Motor neuron (in vitro differentiated cells): Measurements from ENCODE around the gene CDH5. TPM values are rescaled to one million over a fixed set of nuclear protein-coding genes. Genes with fewer than 3 reads are reported as not detected.
"Not testable (repeated sequence)": the region's sequence is repeated elsewhere in the genome, so short reads cannot be mapped to it uniquely, and the experiment has no call there.

Source experiments
- ATAC-seq, 8 experiments: fragments of 200-7000 bp; cut with Tn5 transposase; replicated peaks in 6 of 8; 2 replicates each; pipeline ENCODE4 v1.8.0; 2021; ENCODE audit warnings: mild to moderate bottlenecking in 8 of 8, moderate library complexity in 8 of 8
- H3K27ac ChIP-seq, 2 donors: fragments of 250-450 bp; sonication (Bioruptor Pico); 2 replicates each; pipeline ENCODE4 v1.9.0; 2021; ENCODE audit warnings: antibody characterized with exemption in 2 of 2, mild to moderate bottlenecking in 2 of 2, moderate library complexity in 1 of 2
- H3K4me1 ChIP-seq, 2 donors: fragments of 250-450 bp; sonication (Bioruptor Pico); replicated peaks in 1 of 2; 2 replicates each; pipeline ENCODE4 v1.6.1; 2021; ENCODE audit warnings: antibody characterized with exemption in 2 of 2, mild to moderate bottlenecking in 2 of 2, moderate library complexity in 1 of 2
- H3K4me3 ChIP-seq, 5 donors: fragments of 250-450 bp; sonication (Bioruptor Pico); 2 replicates each; pipeline ENCODE4 v1.9.0; 2021; ENCODE audit warnings: antibody characterized with exemption in 5 of 5, mild to moderate bottlenecking in 5 of 5, moderate library complexity in 4 of 5
- WGBS, 10 experiments: fragments of 450-650 bp; shearing (Covaris generic); methylation state at CpG; one replicate each; pipeline ENCODE4 v1.0.0; 2022; 5-methylcytosine and 5-hydroxymethylcytosine counted together
- in situ Hi-C, 9 experiments: fragments of 400-800 bp; cut with MboI; loops; one replicate each; pipeline ENCODE4 v1.15.0; 2021; ENCODE audit warnings: low sequenced_read_pairs in 9 of 9, low pct_unique_long_range_greater_than_20kb in 2 of 9; ENCODE audit not compliant: unreplicated experiment in 9 of 9
- total RNA-seq, 8 experiments: library from RNA; unstranded; fragments of 300-600 nt; gene quantifications; 2 replicates each; pipeline versions ENCODE4 v1.2.3 to v1.2.4, GENCODE V29; 2022

The CDH5 gene
- total RNA-seq, 8 experiments from 2014 or later = 0.05 to 5.3 (median 0.84) TPM; not detected in 1

- ATAC-seq = peak in 1 of 8 experiments; percentile 44
- no peaks in the 10 kb centered on the region for H3K4me1 ChIP-seq
- H3K27ac ChIP-seq = no peak overlapping the region
- in situ Hi-C loops = no loop called here
- 40 to 80% (median 64%) methylated on average over 1 to 2 of the region's 3 CpGs; no CpG with 5 or more reads in 6 of the 10 experiments for WGBS, 10 experiments
- H3K4me3 ChIP-seq = no peak overlapping the region
Measured at GRCh38 chr16:66444049-66444481, 77.6 kb downstream of the CDH5 start.

- Histone ChIP-seq H3K4me1 (no peaks in the 10 kb centered on the region), H3K4me3 (no peak overlapping the region), H3K27ac (no peak overlapping the region)
- WGBS, 10 experiments = 0 to 86% (median 71%) methylated on average over 1 of the region's 1 CpG; no CpG with 5 or more reads in 7 of the 10 experiments
- in situ Hi-C loops = no loop called here
- no peak for ATAC-seq
Measured at GRCh38 chr16:66446737-66447136, 80.2 kb downstream of the CDH5 start.

- Histone ChIP-seq H3K4me1 (no peaks in the 10 kb centered on the region), H3K4me3 (no peak overlapping the region), H3K27ac (no peak overlapping the region)
- ATAC-seq = no peak
- in situ Hi-C loops = no loop called here
Measured at GRCh38 chr16:66447491-66447890, 81.0 kb downstream of the CDH5 start.

- no peak for ATAC-seq
- in situ Hi-C loops = no loop called here
- Histone ChIP-seq H3K4me1 (no peaks in the 10 kb centered on the region), H3K27ac (no peak overlapping the region), H3K4me3 (no peak overlapping the region)
- 42 to 86% (median 72%) methylated on average over 1 to 3 of the region's 3 CpGs; no CpG with 5 or more reads in 4 of the 10 experiments for WGBS, 10 experiments
Measured at GRCh38 chr16:66451548-66451947, 85.1 kb downstream of the CDH5 start.

- H3K4me1 ChIP-seq, in situ Hi-C loops, H3K4me3 ChIP-seq, ATAC-seq, H3K27ac ChIP-seq: not testable (repeated sequence)
- WGBS, 10 experiments = 17 to 100% (median 90%) methylated on average over 1 of the region's 1 CpG; no CpG with 5 or more reads in 4 of the 10 experiments
Measured at GRCh38 chr16:66453230-66453629, 86.7 kb downstream of the CDH5 start.

Other genes with a start within 250 kb of the CDH5 start
- 10 to 100 TPM in 2 of 8 experiments, 1 to 10 TPM in 6; 1.5 to 11.5 (median 3.3) TPM for gene BEAN1, start 60.6 kb downstream of the CDH5 start, total RNA-seq
- 10 to 100 TPM in 5 of 8 experiments, 1 to 10 TPM in 3; 7.1 to 38.4 (median 18.8) TPM for gene TK2, start 183.4 kb downstream of the CDH5 start, total RNA-seq
- 10 to 100 TPM; 33.8 to 69.7 (median 54.0) TPM for gene CKLF, start 185.9 kb downstream of the CDH5 start, total RNA-seq
- 1 to 10 TPM; 1.1 to 4.8 (median 3.5) TPM for gene CMTM1, start 199.7 kb downstream of the CDH5 start, total RNA-seq
- 1 to 10 TPM in 1 of 8 experiments, under 1 TPM in 2, not detected in 5; 0.63 to 1.1 (median 0.90) TPM for gene CMTM2, start 212.8 kb downstream of the CDH5 start, total RNA-seq
- 10 to 100 TPM in 5 of 8 experiments, 1 to 10 TPM in 3; 5.7 to 42.6 (median 13.7) TPM for gene CMTM3, start 238.0 kb downstream of the CDH5 start, total RNA-seq